GM12878 (cell line): Measurements from ENCODE around the gene MYO9B. TPM values are rescaled to one million over a fixed set of nuclear protein-coding genes. Genes with fewer than 3 reads are reported as not detected.
A peak's percentile ranks its signal among the peaks of the same experiment; 100 is the strongest.

Experiments
- BCL3 ChIP-seq: IDR thresholded peaks from 2 replicates; pipeline ENCODE4 v1.6.1; 2011; ENCODE audit warnings: borderline replicate concordance, low read depth, mild to moderate bottlenecking, moderate library complexity, low read length; ENCODE audit not compliant: insufficient read depth, poor library complexity, severe bottlenecking
- CBFB ChIP-seq: IDR thresholded peaks from 2 replicates; pipeline ENCODE4 v1.6.1; 2016; ENCODE audit warnings: antibody characterized with exemption, low read depth
- CBX3 ChIP-seq: fragments of 200-600 bp; sonication (generic); IDR thresholded peaks from 2 replicates; pipeline ENCODE4 v1.6.1; 2016; ENCODE audit warnings: low read depth, borderline replicate concordance
- CBX5 ChIP-seq: sonication (generic); IDR thresholded peaks from 2 replicates; pipeline ENCODE4 v1.6.1; 2016; ENCODE audit warnings: low read depth, moderate library complexity, mild to moderate bottlenecking, inconsistent platforms
- EP300 ChIP-seq, 2 experiments: fragments of 150-350 bp in 1 of 2; IDR thresholded peaks; 2 replicates each; pipeline ENCODE4 v1.6.1; 2011 to 2012; ENCODE audit warnings: low read depth in 2 of 2, low read length in 2 of 2, borderline replicate concordance in 1 of 2, improper control_type of control experiment in 1 of 2, inconsistent platforms in 1 of 2; ENCODE audit not compliant: control insufficient read depth in 1 of 2
- ETV6 ChIP-seq, 2 experiments: fragments of 450-650 bp in 1 of 2; IDR thresholded peaks in 1 of 2; conservative IDR thresholded peaks in 1 of 2; 2 replicates each; pipeline ENCODE4 v1.6.1; 2014; ENCODE audit warnings: antibody characterized with exemption in 1 of 2, borderline replicate concordance in 1 of 2, low read depth in 1 of 2, mild to moderate bottlenecking in 1 of 2, moderate library complexity in 1 of 2
- HDAC2 ChIP-seq: fragments of 200-600 bp; sonication (generic); IDR thresholded peaks from 2 replicates; pipeline ENCODE4 v1.6.1; 2017
- IRF3 ChIP-seq: fragments of 450-650 bp; IDR thresholded peaks from 2 replicates; pipeline ENCODE4 v1.6.1; 2014; ENCODE audit warnings: mild to moderate bottlenecking
- KLF5 ChIP-seq: fragments of 450-650 bp; IDR thresholded peaks from 2 replicates; pipeline ENCODE4 v1.6.1; 2014; ENCODE audit warnings: mild to moderate bottlenecking; ENCODE audit not compliant: partially characterized antibody
- MEF2B ChIP-seq: fragments of 450-650 bp; IDR thresholded peaks from 2 replicates; pipeline ENCODE4 v1.6.1; 2018; ENCODE audit warnings: mild to moderate bottlenecking, moderate library complexity; ENCODE audit not compliant: partially characterized antibody, poor library complexity, severe bottlenecking
- MTA2 ChIP-seq: fragments of 450-650 bp; IDR thresholded peaks from 2 replicates; pipeline ENCODE4 v1.6.1; 2016; ENCODE audit warnings: low read depth, mild to moderate bottlenecking, moderate library complexity
- NFIC ChIP-seq: IDR thresholded peaks from 2 replicates; pipeline ENCODE4 v1.6.1; 2012; ENCODE audit warnings: low read depth, mild to moderate bottlenecking, inconsistent platforms, low read length, moderate library complexity
- NFYB ChIP-seq: IDR thresholded peaks from 2 replicates; pipeline ENCODE4 v1.6.1; 2011; ENCODE audit warnings: low read depth, mild to moderate bottlenecking, low read length, improper control_type of control experiment, moderate library complexity; ENCODE audit not compliant: insufficient read depth
- POLR2A ChIP-seq: IDR thresholded peaks from 2 replicates; pipeline ENCODE4 v1.6.1; 2011; ENCODE audit warnings: low read depth, mild to moderate bottlenecking, low read length
- STAT3 ChIP-seq: IDR thresholded peaks from 2 replicates; pipeline ENCODE4 v1.6.1; 2011; ENCODE audit warnings: low read depth, low read length, improper control_type of control experiment
- TARDBP ChIP-seq: IDR thresholded peaks from 2 replicates; pipeline ENCODE4 v1.6.1; 2016; ENCODE audit warnings: borderline replicate concordance
- USF2 ChIP-seq: IDR thresholded peaks from 2 replicates; pipeline ENCODE4 v1.6.1; 2011; ENCODE audit warnings: low read depth, low read length, improper control_type of control experiment, borderline replicate concordance
- ZBTB11 ChIP-seq: fragments of 450-650 bp; formaldehyde crosslinking; IDR thresholded peaks from 2 replicates; pipeline ENCODE4 v1.5.0; 2022; ENCODE audit warnings: mild to moderate bottlenecking, missing genetic modification characterization
- polyA plus RNA-seq, 11 experiments: library from polyadenylated mRNA; depleted of rRNA in 4 of 11; unstranded in 6 of 11; stranded (reverse) in 5 of 11; fragments of >200 nt; fragmentation: Nextera tagmentation in 4 of 11; fragmentation: Illumina TruSeq in 1 of 11; extraction: Ambion mirVana in 4 of 11; extraction: Trizol in 1 of 11; gene quantifications; 1 replicate in 1 of 11; 2 replicates in 10 of 11; pipeline versions ENCODE4 v1.2.1 to v1.2.3, GENCODE V29; 2011 to 2016; ENCODE audit warnings: inconsistent platforms in 2 of 11, missing spikeins in 2 of 11, low read depth in 1 of 11
- total RNA-seq, 4 experiments: library from RNA; depleted of rRNA in 3 of 4; stranded (reverse); fragments of >200 nt in 3 of 4; fragmentation: Illumina TruSeq in 1 of 4; extraction: Trizol in 1 of 4; gene quantifications; 2 replicates each; pipeline versions ENCODE4 v1.2.1 to v1.2.3, GENCODE V29; 2013 to 2021
- TF ChIP-seq, protein P1 (sequence below): IDR thresholded peaks from 2 replicates; pipeline ENCODE4 v1.6.1; 2012; ENCODE audit warnings: low read depth, low read length, improper control_type of control experiment

MYO9B gene
- total and polyA plus RNA-seq, 10 of the 15 experiments (the other 5 are each of a cell fraction or from before 2014, with no cell fraction given) = 5.4 to 165 (median 45.8) TPM

DNA sequence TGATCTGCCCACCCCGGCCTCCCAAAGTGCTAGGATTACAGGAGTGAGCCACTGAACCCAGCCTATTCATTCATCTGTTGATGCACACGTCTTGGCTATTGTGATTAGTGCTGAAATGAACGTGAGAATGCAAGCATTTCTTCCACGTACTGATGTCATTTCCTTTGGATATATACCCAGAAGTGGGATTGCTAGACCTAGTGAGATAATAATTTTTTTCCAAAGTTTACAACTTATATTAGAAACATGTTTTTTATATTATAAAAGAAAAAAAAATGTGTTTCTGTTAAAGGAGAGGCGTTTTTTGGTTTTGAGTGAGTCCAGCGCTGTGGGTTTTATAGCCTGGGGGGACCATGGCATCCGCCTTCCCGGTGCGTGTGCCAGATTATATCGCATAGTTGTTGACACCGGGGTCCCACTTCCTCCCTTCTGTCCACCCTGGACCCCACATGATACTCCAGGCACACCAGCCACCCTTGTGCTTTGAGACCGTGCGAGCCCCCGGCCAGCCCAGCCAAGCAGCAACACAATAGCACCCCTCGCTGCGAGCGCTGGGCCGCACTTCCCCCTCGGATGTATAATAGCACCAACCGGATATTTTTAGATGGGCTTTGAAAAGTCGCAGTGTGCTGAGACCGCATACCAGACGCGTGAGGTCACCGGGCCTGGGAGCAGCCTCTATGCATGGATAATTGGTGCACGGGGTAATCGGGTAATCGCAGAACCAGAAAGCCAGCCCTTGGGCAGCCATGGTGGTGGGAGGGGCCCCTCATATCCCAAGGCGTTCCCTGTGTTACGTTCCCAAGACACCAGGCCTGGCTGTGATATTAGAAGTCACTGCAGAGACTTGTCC, 59.6 kb downstream of the MYO9B start (continued):
- TF ChIP-seq USF2 (no peak), MEF2B (peak; percentile 81), STAT3 (no peak), TARDBP (no peak), CBX3 (no peak), NFIC (peak; percentile 56; the same call in 1 of the 2 replicates), ETV6 (conservative IDR thresholded peaks at IDR 0.05 in 1 of 2, IDR thresholded peaks at IDR 0.05 in 1 of 2; ENCODE audit: borderline replicate concordance in 1 of 2, low read depth in 1 of 2) (peak in 1 of 2 experiments; percentile 43; a peak in 1 of 4 replicates), HDAC2 (no peak), POLR2A (peak; percentile 58), NFYB (no peak), IRF3 (no peak), KLF5 (peak; percentile 22), MTA2 (peak; percentile 65; the same call in 1 of the 2 replicates), CBFB (no peak), ZBTB11 (CRISPR knock-in tag) (no peak), CBX5 (no peak), EP300 (IDR thresholded peaks at IDR 0.05; ENCODE audit: borderline replicate concordance in 1 of 2, control insufficient read depth in 1 of 2, low read depth in 2 of 2, low read length in 2 of 2) (peak in 1 of 2 experiments; percentile 47; a peak in 3 of 4 replicates), BCL3 (peak; percentile 50)
- TF ChIP-seq, protein P1, sequence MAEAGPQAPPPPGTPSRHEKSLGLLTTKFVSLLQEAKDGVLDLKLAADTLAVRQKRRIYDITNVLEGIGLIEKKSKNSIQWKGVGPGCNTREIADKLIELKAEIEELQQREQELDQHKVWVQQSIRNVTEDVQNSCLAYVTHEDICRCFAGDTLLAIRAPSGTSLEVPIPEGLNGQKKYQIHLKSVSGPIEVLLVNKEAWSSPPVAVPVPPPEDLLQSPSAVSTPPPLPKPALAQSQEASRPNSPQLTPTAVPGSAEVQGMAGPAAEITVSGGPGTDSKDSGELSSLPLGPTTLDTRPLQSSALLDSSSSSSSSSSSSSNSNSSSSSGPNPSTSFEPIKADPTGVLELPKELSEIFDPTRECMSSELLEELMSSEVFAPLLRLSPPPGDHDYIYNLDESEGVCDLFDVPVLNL = no peak
